Astrocyte of the cerebellum (primary cell): ENCODE data around the gene CD164L2.

Source experiments
- DNase-seq: peaks from one replicate; pipeline ENCODE4 v3.0.0-alpha.2; 2011; ENCODE audit warnings: low read depth
- H3K4me3 ChIP-seq: 2 replicates; pipeline ENCODE4 v1.5.1; 2011; ENCODE audit warnings: mild to moderate bottlenecking, low read depth, low read length, moderate library complexity
- in situ Hi-C: cut with HindIII; loops from 2 replicates; pipeline ENCODE4 v1.10.0; 2017; ENCODE audit warnings: low sequenced_read_pairs
- TF ChIP-seq, protein P1 (sequence below): IDR thresholded peaks from 2 replicates; pipeline ENCODE4 v1.5.1; 2012; ENCODE audit warnings: low read length, low read depth, moderate library complexity, mild to moderate bottlenecking; ENCODE audit errors: missing control alignments

Gene CD164L2

DNA sequence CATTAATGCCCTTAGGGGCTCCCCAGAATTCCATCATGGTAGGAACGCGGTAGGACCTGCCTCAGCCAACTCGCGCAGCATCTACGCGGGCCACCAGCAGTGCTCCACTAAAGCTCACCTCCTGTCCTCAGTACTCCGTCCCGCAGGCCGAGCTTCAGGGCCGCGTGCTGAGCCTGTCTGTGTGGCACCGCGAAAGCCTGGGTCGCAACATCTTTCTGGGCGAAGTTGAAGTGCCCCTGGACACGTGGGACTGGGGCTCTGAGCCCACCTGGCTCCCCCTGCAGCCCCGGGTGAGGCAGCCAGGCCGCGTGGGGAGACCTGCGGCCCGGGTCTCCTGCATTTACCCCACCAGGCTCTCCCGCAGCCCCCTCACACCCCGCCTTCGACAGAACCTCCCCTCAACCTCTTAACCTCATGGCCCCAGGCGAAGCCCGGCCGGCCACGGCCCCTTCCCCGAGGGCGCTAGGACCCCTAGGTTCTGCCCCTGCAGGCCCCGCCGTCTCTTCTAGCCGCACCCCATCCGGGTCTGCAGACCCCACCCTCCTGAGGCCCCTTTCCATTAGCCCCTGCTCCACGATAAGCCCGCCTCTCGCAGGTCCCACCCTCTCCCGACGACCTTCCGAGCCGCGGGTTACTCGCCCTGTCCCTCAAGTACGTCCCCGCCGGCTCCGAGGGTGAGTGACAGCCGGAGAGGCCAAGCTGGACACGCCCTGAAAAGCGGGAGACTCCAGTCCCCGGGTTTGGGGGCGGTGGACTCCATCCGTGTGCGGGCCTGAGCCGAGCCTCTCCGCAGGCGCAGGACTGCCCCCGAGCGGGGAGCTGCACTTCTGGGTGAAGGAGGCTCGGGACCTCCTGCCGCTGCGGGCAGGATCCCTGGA is 32.2 kb downstream of the CD164L2 start:
- no peak overlapping the region for H3K4me3 ChIP-seq
- no peak for DNase-seq
- TF ChIP-seq, protein P1, sequence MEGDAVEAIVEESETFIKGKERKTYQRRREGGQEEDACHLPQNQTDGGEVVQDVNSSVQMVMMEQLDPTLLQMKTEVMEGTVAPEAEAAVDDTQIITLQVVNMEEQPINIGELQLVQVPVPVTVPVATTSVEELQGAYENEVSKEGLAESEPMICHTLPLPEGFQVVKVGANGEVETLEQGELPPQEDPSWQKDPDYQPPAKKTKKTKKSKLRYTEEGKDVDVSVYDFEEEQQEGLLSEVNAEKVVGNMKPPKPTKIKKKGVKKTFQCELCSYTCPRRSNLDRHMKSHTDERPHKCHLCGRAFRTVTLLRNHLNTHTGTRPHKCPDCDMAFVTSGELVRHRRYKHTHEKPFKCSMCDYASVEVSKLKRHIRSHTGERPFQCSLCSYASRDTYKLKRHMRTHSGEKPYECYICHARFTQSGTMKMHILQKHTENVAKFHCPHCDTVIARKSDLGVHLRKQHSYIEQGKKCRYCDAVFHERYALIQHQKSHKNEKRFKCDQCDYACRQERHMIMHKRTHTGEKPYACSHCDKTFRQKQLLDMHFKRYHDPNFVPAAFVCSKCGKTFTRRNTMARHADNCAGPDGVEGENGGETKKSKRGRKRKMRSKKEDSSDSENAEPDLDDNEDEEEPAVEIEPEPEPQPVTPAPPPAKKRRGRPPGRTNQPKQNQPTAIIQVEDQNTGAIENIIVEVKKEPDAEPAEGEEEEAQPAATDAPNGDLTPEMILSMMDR, result no peak
- in situ Hi-C loops, result no loop called here

DNA sequence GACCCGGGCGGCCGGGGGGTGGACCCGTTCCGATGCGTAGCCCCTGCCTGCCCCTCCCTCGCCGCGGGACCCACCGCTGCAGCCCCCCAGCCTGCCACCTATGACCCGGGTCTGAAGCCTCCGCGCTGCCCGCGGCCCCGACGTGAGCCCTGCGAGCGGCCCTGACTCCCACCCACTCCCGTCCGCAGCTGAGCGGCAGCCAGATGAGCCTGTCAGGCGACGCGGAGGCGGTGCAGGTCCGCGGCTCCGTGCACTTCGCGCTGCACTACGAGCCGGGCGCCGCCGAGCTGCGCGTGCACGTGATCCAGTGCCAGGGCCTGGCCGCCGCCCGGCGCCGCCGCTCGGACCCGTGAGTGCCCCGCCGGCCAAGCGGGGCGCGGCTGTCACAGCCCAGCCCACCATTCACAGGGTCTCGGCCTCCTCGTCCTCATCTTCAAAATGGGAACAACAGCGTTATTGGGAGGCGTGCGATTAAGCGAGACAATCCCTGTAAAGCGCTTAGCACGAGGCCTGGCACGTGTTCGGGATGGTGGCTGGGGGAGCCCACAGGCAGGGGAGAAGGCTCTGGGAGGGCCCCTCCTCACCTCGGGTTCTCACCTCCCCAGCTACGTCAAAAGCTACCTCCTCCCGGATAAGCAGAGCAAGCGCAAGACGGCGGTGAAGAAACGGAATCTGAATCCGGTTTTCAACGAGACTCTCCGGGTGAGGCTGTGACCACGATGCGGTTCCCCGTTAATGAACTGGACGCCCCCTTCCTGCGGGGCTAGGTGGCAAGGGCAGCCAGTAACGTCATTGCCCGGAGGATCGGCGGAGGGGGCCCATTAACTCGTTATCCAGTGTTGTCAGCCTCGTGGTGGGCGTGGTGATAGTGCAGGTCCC is 33.1 kb downstream of the CD164L2 start:
- H3K4me3 ChIP-seq, result peak overlapping the region; percentile 34
- TF ChIP-seq, protein P1, result no peak
- no peak for DNase-seq
- in situ Hi-C loops, result no loop called here

DNA sequence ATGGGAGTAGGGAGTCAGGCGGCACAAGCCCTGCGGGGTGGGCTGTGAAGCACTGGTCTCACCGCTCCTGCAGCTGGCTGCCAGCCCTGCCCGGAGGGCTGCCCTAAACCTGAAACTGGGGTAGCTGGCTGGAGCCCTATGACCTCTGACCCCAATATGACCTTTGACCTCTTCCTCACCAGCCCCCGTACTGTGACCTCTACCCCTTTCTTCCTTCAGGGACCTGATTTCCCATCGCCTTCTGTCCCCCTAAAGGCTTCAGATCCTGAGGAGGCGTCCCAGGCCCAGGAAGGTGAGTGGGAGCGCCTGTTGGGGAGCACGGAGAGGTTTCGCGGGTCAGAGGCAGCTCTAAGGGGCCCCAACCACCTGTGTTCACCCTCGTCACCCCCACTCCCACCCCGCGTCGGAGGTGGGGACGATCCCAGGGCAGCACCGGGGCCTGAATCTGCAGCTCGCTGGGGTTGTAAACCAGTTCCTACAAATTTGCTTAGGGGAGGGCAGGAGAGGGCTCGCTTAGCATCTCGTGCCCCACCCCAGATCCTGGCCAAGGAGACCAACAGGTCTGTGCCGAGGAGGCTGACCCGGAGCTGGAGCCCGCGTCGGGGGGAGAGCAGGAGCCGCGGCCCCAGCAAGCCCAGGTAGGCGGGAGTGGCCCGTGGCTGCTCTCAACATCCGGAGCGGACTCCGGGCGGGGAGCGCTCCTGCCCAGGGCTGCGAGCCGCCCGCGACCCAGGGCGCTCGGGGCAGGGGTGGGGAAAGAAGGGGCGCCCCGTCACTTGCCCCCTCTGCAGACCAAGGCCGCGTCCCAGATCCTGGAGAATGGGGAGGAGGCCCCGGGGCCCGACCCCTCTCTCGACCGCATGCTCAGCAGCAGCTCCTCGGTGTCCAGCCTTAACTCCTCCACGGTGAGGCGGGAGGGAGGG is 34.0 kb downstream of the CD164L2 start:
- DNase-seq, result no peak
- peak overlapping the region; percentile 34 for H3K4me3 ChIP-seq
- in situ Hi-C loops, result no loop called here
- TF ChIP-seq, protein P1, result no peak

DNA sequence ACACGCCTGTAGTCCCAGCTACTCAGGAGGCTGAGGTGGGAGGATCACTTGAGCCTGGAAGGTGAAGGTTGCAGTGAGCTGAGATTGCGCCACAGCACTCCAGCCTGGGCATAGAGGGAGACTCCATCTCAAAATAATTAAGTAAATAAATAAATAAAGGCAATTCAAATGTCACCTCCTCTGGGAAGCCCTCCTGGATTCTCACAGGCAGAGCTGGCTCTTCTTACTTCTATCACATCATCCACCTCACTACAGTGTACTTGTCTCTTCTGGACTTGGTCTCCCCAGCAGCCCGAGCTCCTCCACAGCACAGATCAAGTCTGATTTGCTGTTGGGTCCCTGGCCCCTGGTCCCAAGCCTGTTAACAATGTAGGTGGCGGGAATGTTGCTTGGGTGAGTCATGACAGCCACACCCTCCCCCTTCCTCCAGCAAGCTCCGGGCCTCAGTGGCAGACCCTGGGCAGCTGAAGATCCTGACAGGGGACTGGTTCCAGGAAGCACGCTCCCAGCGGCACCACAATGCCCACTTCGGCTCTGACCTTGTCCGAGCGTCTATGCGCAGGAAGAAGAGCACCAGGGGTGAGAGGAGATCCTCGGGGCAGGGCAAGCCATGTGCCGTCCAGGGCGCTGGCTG is 36.0 kb downstream of the CD164L2 start:
- no peak overlapping the region for H3K4me3 ChIP-seq
- DNase-seq, result no peak
- TF ChIP-seq, protein P1, result no peak
- in situ Hi-C loops, result no loop called here

DNA sequence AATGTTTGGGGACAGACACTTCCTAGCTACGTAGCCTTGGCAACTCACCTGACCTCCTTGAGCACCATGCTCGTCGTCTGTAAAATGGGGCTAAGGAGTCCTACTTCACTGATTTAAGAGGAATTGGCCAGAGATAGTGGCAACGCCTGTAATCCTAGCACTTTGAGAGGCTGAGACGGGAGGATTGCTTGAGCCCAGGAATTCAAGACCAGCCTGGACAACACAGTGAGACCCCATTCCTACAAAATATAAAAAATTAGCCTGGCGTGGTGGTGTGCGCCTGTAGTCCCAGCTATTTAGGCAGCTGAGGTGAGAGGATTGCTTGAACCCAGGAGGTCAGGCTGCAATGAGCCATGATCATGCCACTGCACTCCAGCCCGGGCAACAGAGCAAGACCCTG is 36.8 kb downstream of the CD164L2 start:
- in situ Hi-C loops, result no loop called here
- H3K4me3 ChIP-seq, result no peak overlapping the region
- no peak for DNase-seq
- TF ChIP-seq, protein P1, result no peak
